NCI-H69 (cell line): ENCODE measurements around the gene MED15.
A peak's percentile ranks its signal among the peaks of the same experiment; 100 is the strongest.
"Not testable (repeated sequence)": the region's sequence is repeated elsewhere in the genome, so short reads cannot be mapped to it uniquely, and the experiment has no call there.

Source experiments
- DNase-seq: peaks from one replicate; lab custom pipeline; 2025; lab: John Stamatoyannopoulos, UW

Gene MED15

DNA sequence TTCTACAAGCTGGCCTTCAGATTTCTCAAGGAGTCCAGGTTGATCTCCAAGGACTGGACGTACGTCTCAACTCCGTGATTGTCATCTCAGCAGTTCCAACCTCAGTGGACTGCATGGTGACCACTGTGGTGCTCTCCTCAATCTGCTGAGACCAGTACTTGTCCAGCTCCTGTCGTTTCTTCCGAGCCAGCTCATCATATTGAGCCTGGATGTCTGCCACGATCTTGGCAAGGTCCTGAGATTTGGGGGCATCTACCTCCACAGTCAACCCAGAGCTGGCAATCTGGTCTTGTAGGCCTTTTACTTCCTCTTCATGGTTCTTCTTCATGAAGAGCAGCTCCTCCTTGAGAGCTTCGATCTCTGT lies 24.3 kb upstream of the MED15 start:
- DNase-seq: not testable (repeated sequence)

DNA sequence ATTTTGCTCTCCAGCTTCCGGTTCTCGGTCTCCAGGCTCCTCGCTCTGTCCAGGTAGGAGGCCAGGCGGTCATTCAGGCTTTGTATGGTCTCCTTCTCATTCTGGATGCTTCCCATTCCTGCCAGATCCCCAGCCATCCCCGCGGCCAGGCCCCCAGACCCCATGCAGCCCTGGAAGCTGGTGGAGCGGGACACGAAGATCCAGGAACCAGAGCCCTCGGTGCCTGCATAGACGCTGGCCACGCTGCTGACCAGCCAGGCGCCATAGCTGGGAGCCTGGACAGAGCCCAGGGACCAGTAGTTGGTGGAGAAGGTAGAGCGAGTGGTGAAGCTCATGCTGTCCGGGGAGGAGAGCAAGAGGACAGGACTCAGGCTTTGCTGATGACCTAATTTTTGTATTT lies 23.6 kb upstream of the MED15 start:
- DNase-seq: no peak

DNA sequence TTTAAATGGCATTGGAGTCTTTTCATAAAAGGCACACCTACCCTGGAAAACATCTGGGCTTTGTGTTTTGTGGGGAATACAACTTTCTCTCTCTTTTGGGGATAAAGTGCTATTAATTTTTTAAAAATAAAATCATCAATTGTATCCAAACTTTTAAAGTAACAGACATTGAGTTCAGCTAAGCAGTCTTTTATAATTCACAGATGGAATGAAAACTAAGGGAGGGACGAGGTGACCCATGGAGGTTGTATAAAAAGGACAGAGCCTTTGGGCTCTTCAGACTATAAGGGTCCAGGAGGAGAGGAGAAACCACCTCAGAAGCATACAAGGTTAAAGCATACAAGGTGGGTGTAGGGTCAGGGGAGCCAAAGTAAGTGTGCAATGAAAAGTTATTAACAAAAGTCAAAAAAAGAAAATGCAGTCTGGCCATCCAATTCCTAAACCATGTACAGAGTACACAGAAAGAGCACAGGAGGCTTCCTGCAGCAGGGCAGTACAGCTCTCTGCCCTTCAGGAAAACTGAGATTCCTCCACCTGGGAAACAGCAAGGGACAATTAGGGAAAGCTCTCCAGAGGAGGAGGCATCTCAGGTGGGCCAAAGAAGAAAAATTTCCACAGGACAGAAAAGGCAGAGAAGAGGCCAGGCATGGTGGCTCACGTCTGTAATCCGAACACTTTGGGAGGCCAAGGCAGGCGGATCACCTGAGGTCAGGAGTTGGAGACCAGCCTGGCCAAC lies 22.3 kb upstream of the MED15 start:
- DNase-seq: no peak

DNA sequence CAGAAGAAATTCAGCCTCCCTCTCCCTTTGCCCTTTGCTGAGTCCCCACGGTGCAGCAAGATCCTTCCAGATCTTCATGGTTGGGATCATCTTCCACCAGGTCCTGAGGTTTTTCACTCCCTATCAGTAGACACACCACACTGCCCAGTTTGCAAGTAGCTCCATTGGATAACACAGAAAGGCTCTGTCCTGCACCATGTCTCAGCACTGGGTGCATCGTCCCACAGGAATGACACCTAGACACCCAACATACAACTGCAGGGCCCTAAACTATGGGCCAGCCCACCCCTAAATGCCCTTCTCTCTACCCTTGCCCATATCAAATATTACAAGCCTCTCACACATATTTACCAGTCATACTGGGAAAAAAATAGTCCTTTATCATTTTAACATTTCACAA lies 21.2 kb upstream of the MED15 start:
- DNase-seq: no peak

DNA sequence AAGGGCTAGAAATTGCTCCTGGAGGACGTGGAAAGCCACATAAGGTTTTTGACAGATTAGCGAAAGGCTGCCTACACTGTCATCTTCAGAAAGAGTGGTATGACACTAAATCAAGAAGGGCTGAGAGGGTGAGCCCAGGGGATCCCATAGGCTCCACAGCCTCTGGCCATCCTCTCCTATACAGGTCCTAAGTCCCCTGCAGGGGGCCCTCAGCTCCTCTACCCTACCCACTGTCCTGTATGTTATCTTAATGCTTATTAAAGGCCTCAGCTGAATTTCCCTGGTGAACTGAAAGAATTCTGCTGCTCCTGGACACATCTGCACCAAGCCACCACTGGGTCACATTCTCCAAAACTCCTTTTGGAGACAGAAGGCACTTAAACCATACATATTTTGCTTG lies 19.7 kb upstream of the MED15 start:
- no peak for DNase-seq

DNA sequence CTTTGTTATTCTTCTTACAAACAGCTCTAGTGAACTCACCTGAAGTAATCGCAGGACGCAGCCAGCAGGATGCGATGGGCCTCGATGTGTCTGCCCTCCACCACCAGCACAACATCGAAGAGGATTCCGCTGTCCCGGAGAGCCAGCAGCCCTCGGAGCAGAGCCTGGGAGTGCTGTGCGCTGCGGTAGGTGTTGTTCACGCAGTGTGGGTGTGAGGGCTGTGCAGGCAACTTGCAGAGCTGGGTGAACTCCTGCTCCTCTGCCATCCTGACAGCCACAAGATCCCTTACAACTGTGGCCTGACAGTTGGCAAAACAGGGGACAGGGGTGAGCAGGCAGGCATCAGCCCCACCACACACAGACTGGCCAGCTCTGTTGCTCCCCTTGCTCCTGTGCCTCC lies 18.5 kb upstream of the MED15 start:
- DNase-seq: no peak

DNA sequence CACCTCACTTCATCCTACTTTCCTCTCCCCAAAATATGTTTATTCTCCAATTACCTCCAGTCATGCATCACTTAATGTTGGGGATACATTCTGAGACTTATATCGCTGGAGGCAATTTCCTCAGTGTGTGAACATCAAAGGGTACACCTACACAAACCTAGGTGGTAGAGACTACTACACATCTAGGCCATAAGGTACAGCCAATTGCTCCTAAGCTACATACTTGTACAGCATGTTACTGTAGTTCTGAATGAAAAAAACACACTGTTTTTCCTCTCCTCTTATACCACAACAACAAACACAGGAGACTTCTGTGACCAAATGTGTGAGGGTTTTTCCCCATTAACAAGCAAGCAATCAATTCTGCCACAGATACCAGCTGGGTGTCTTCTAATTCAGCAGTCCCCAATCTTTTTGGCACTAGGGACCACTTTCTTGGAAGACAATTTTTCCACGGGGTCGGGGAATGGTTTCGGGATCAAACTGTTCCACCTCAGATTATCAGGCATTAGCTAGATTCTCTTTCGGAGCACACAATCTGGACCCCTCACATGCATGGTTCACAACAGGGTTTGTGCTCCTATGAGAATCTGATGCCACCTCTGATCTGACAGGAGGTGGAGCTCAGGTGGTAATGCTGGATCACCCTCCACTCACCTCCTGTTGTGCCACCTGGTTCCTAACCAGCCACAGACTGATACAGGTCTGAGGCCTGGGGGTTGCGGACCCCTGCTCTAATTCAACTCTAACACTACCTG lies 17.0 kb upstream of the MED15 start:
- peak; percentile 60 for DNase-seq

DNA sequence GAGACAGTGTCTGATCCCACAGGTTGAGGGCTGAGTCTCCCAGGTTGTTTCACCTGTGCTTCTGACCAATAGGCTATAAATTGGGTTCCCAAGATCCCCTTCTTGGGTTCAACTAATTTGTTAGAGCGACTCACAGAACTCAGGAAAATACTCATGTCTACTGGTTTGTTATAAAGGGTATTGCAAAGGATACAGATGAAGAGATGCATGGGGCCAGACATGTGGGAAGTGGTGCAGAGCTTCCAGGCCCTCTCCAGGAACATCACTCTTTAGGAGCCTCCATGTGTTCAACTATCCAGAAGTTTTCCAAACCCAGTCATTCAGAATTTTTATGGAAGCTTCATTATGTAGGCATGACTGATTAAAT lies 16.5 kb upstream of the MED15 start:
- no peak for DNase-seq

DNA sequence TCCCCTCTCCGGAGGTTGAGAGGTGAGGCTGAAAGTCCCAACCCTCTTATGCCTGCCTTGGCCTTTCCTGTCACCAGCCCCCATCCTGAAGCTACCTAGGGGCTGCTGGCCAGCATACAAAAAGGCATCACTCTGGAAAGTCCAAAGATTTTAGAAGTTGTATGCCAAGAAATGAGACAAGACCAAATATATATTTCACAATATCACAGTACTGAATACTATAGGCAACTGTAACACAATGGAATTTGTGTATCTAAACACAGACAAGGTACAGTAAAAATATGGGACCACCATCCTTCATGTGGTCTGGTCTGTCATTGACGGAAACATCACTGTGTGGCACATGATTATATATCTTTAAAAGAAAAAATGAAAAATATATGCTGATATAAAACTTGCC lies 16.1 kb upstream of the MED15 start:
- no peak for DNase-seq

DNA sequence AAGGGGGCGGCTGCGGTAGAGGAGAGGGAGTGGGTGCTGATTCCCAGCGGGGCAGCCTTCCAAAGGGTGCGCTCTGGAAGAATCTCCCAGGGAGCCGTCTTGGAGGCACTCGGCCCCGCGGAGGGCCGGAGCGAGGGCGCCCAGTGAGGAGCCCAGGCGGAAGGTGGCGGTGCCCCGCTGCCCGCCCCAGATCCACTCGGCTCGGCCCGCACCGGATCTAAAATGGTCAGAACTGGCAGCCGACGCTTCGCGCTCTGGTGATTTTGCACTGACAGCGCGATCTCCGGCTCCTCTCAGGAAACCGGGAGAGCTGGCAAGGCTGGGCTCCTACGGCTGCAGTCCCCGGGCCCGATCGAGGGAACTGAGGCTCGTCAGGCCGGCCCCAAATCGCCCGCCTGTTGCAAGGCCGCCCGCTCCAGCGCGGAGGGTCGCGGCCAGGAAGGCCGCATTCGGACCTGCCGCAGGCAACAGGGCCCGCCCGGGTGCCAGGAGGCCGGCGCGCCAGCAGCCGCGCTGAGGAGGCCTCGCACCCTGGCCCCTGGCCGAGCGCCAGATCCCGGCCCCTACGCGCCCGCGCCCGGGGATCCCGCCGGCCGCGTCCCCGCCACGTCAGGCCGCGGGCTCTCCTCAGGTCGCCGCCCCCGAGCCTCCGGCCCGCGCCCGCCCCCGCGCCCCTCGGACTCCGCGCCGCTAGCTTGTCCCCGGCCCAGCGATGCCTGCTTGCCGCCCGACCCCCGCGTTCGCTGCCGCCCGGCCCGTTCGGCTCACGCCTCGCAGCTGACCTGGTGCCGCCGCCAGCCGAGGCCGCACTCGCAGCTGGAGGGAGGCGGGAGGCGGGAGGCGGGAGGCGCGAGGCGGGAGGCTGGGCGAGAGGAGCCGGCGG lies 12.2 kb upstream of the MED15 start, which contains the start of gene KLHL22:
TSS of gene KLHL22 (minus strand) at position 818 of the 883 bp plus-strand sequence. CDS start 6,584 bp downstream, outside the sequence.
- DNase-seq: peak; percentile 78

DNA sequence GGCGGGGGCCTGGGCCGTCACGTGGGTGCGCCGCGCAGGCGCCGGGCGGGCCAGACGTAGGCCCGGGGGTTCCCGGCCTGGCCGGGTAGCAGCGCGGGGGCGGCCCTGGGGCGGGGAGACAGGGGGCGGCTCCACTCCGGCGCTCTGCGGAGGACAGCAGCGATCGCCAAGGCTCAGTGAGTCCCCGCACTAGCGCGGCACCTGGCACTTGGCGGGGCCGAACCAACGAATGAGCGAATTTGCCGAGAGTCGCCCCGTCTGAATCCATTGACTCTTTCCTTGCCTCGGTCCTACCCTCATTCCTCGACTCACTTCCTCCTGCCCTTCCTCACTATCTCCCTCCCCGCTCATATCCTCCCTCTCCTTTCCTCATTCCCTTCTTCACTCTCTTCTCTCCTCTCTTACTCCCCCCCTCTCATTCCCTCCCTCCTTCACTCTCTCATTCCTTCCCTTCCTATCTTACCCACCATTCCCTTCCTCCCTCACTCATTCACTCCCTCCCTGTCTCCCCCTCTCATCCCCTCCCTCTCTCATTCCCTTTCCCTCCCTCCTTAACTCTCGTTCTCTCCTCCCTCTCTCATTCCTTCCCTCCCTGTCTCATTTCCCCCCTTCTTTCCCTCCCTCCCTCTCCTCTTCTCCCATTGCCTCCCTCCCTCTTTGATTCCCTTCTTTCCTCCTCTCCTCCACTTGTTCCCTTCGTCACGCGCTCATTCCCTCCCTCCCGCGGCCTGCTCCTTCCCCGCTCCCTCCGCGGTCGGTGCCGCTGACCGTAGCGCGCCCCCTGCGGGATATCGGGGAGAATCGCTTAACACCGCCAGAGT lies 11.3 kb upstream of the MED15 start:
- DNase-seq: peak; percentile 93

DNA sequence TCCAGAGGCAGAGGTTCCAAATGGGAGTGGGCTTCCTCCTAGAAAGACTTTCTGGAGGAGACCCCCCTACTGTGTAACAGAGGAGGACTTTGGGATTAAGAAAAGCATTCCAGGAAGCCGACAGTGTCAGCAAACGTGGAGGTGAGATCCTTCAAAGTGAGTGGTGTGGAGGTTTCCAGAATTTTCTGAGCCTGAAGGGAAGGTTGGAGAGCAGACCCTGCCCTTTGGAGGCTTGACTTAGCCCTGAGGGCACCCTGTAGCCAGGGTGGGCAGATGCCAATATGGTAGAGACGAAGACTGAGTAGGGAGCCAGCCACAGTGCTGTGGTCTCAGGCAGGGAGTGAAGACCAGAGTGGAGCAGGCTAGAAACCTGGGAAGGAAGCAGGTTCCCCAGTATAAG lies 10.0 kb upstream of the MED15 start:
- no peak for DNase-seq

DNA sequence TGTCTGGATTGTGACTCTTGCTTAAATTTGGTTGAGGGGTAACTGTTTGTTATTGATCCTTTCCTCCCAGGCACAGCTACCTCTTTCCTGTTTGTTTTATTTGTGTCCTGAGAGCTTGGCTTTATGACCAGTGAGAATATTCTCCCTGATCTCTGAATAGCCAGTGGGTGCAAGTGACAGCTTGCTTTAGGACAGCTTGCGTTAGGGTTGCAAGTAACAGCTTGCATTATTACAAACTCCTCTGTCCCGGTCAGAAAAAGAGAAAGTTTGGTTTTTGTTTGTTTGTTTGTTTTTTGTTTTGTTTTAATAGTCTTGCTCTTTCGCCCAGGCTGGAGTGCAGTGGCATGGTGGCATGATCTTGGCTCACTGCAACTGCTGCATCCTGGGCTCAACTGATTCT lies 8.5 kb upstream of the MED15 start:
- no peak for DNase-seq

DNA sequence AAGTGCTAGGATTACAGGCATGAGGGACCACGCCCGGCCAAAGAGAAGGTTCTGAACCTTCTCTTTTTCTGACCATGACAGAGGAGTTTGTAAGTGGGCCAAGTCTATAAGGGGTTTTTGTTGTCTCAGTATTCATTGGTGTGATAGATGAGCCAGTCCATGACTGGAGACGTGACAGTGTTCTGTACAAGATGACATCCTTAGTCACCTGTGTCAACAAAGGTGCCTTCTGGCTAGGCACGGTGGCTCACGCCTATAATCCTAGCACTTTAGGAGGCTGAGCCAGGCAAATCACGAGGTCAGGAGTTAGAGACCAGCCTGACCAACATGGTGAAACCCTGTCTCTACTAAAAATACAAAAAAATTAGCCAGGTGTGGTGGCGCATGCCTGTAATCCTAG lies 7.6 kb upstream of the MED15 start:
- DNase-seq: no peak

DNA sequence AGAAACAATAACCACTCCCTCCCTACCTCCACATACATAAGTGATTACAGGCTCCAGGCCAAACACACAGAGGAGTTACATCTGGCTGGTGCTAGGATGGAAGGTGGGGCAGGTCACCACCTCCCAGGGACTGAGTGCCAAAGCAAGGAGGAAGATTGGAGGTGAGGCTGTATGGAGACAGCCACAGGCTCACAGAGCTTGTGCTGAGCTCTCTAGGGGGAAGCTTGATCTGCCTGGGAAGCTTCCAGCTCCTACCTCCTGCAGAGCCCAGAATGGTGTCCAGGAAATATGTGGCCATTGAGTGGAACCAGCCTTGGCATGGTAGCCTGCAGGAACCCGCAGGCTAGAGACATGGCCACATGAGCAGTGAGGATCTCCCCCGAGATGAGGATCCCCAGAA lies 3.6 kb upstream of the MED15 start:
- peak; percentile 18 for DNase-seq

DNA sequence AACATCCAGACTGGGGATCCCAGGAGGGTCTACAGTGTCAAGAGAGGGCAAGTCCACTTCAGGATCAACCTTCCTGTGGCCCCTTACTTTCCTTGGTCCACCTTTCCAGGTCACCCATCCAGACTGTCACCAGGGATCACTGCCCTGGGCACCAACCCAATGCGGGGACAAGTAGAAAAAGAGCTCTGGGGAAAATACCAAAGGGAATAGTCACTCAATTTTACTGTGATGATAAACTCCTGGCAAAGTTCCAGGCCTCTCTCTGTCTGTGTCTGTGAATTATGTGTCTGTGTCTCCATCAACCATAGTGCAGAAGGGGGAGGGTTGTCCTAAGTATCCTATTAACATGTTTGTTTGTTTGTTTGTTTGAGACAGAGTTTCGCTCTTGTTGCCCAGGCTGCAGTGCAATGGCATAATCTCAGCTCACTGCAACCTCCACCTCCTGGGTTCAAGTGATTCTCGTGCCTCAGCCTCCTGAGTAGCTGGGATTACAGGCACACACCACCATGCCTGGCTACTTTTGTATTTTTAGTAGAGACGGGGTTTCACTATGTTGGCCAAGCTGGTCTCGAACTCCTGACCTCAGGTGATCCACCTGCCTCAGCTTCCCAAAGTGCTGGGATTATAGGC lies 3.0 kb upstream of the MED15 start:
- not testable (repeated sequence) for DNase-seq

DNA sequence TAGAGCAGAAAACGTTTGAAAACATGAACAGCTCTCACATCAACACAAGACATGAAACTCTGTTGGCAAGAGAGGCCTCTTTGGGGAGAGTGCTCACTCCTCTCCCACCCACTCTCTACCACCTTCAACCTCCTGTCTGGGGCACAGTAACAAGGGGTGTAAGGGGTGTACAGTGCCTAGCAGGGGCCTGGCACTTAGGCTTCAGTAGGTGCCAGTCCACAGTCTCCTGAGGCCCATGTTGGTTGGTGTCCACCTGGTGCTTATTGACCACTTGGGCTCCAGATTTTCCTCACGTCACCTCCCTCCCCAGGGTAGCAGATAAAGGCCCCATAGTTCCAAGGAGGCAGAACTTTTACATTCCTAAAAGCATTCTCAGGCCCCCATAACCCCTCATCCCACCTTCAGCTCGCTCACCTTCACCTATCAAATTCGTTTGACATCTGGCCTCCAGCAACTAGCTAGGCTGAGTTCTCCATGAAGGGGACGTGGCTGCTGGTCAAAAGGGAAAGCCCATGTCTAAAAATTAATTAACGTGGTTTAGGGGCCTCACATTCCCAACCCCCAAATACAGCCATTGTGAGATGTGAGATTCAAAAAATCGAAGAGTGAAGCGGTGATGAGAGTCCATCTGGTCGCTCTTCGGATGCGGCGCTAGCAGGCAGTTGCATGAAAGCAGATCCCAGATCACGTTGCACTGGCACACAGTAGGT lies 712 bp upstream of the MED15 start:
- no peak for DNase-seq

DNA sequence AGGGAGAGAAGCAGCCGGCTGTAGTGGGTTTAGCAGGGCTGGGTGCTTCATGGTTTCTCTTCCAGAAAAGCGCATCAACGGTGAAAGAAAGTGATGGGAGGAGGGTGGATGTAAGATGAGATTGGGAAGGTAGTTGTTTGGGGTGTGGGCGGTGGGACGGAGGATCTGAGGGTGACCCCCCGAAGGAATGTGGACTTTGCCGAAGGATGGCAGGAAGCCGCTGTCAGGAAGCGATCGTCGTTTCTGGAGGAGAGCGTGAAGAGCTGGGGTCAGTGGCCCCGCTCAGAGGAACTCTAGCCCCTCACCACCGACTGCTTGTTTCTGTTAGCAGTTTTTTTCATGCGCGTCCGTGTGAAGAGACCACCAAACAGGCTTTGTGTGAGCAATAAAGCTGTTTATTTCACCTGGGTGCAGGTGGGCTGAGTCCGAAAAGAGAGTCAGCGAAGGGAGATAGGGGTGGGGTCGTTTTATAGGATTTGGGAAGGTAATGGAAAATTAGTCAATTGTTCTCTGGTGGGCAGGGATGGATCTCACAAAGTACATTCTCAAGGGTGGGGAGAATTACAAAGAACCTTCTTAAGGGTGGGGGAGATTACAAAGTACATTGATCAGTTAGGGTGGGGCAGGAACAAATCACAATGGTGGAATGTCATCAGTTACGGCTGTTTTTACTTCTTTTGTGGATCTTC lies 801 bp downstream of the MED15 start:
- peak; percentile 14 for DNase-seq

DNA sequence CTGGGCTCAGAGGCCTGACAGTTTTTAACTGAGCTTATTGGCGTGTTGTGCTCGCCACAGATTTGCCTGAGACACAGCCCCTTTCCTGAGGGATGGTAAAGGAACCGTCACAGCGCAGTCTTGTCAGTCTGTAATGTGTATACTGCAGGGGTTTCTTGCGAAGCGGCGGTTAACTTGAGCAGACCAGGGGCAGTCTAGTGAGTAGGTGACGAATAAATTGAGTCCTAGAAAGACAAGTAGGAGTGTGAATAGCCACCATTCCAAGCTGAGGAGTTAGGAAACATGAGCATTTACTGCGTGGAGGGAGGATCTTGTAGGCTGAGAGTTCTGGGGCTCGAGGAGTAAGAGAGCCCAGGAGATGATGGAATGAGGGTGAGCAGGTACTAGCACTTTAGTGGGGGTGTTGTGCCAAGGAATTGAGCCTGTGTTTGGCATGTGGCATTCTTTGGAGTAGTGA lies 1.4 kb downstream of the MED15 start:
- no peak for DNase-seq
